ENCODE data around the gene HES5. TPM values are rescaled to one million over a fixed set of nuclear protein-coding genes. Genes with fewer than 3 reads are reported as not detected.

Gene HES5
- total and polyA plus RNA-seq, 10 of the 15 experiments (the other 5 are each of a cell fraction or from before 2014, with no cell fraction given) = 0.12 to 0.15 TPM; not detected in 8

DNA sequence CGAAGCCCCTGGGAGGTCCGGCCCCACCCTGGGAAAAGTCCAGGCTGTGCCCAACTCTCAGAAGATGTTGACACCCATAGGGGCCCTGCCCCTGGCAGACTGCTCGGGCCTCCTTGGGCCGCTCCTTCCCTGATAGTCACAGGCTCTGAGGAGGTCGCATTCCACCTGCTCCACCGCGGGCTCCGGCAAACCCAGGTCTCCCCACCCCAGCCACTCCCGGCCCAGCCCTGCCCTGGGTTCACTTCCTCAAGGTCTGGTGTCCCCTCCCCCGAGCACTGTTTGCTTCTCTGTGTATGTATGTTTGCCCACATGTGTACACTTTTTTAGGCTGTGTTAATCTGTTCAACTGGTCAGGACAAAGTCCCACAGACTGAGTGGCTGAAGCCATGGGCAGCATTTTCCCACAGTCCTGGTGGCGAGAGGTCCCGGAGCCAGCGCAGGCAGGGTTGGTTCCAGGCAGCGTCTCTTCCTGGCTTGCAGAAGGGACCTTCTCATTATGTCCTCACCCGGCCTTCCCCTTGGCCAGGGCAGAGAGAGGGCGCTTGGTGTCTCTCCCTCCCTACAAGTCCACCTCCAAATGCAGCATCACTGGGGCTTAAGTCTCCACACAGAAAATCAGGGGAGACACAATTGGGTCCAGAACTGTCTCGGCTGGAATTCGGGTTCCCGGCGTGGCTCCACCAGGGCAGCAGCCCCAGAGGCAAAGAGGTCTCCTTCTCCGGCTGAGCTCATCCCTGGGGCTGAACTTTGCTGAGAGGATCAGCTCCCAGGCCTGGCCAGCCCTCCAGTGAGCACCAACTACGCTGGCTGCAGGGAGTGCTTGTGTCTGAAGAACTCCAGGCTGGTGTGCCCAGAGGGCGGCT is 46.0 kb upstream of the HES5 start (continued):
- TF ChIP-seq NFYB (IDR thresholded peaks at IDR 0.05; ENCODE audit: insufficient read depth, low read depth, low read length) (no peak), YY1 (IDR thresholded peaks at IDR 0.05; ENCODE audit: low read depth, low read length) (no peak), TCF12 (IDR thresholded peaks at IDR 0.05; ENCODE audit: low read depth, low read length) (no peak), EGR1 (IDR thresholded peaks at IDR 0.05; ENCODE audit: borderline replicate concordance in 1 of 2, low read depth in 2 of 2, low read length in 2 of 2) (no peak), SMAD1 (IDR thresholded peaks at IDR 0.05; ENCODE audit: low read depth, partially characterized antibody) (peak; percentile 51), SREBF1 (IDR thresholded peaks at IDR 0.05; ENCODE audit: low read length) (no peak), RB1 (IDR thresholded peaks at IDR 0.05; ENCODE audit: borderline replicate concordance) (0 out of 2 replicates have a peak, but pooled peaks have one; percentile 38), POLR2A (IDR thresholded peaks at IDR 0.05; ENCODE audit: low read depth, low read length) (no peak; the same call in 1 of the 2 replicates), NR2C1 (IDR thresholded peaks at IDR 0.05) (no peak), PAX8 (IDR thresholded peaks at IDR 0.05) (no peak), POLR2AphosphoS5 (IDR thresholded peaks at IDR 0.05; ENCODE audit: low read length) (peak; percentile 66; the same call in 1 of the 2 replicates), BRCA1 (IDR thresholded peaks at IDR 0.05; ENCODE audit: low read depth, low read length) (no peak), RUNX3 (IDR thresholded peaks at IDR 0.05; ENCODE audit: low read length) (no peak), RBBP5 (conservative IDR thresholded peaks at IDR 0.05) (no peak), FOXK2 (IDR thresholded peaks at IDR 0.05) (no peak), SIX5 (IDR thresholded peaks at IDR 0.05; ENCODE audit: low read depth, low read length, severe bottlenecking) (no peak), SMC3 (IDR thresholded peaks at IDR 0.05; ENCODE audit: borderline replicate concordance, low read length) (no peak), SUPT20H (IDR thresholded peaks at IDR 0.05; ENCODE audit: borderline replicate concordance, control insufficient read depth, low read depth, low read length) (no peak)
- TF ChIP-seq, protein P1, sequence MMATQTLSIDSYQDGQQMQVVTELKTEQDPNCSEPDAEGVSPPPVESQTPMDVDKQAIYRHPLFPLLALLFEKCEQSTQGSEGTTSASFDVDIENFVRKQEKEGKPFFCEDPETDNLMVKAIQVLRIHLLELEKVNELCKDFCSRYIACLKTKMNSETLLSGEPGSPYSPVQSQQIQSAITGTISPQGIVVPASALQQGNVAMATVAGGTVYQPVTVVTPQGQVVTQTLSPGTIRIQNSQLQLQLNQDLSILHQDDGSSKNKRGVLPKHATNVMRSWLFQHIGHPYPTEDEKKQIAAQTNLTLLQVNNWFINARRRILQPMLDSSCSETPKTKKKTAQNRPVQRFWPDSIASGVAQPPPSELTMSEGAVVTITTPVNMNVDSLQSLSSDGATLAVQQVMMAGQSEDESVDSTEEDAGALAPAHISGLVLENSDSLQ (IDR thresholded peaks at IDR 0.05) = no peak
- TF ChIP-seq, protein P2, sequence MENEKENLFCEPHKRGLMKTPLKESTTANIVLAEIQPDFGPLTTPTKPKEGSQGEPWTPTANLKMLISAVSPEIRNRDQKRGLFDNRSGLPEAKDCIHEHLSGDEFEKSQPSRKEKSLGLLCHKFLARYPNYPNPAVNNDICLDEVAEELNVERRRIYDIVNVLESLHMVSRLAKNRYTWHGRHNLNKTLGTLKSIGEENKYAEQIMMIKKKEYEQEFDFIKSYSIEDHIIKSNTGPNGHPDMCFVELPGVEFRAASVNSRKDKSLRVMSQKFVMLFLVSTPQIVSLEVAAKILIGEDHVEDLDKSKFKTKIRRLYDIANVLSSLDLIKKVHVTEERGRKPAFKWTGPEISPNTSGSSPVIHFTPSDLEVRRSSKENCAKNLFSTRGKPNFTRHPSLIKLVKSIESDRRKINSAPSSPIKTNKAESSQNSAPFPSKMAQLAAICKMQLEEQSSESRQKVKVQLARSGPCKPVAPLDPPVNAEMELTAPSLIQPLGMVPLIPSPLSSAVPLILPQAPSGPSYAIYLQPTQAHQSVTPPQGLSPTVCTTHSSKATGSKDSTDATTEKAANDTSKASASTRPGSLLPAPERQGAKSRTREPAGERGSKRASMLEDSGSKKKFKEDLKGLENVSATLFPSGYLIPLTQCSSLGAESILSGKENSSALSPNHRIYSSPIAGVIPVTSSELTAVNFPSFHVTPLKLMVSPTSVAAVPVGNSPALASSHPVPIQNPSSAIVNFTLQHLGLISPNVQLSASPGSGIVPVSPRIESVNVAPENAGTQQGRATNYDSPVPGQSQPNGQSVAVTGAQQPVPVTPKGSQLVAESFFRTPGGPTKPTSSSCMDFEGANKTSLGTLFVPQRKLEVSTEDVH (IDR thresholded peaks at IDR 0.05; ENCODE audit: low read depth, partially characterized antibody) = no peak
- TF ChIP-seq, protein P3, sequence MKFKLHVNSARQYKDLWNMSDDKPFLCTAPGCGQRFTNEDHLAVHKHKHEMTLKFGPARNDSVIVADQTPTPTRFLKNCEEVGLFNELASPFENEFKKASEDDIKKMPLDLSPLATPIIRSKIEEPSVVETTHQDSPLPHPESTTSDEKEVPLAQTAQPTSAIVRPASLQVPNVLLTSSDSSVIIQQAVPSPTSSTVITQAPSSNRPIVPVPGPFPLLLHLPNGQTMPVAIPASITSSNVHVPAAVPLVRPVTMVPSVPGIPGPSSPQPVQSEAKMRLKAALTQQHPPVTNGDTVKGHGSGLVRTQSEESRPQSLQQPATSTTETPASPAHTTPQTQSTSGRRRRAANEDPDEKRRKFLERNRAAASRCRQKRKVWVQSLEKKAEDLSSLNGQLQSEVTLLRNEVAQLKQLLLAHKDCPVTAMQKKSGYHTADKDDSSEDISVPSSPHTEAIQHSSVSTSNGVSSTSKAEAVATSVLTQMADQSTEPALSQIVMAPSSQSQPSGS (IDR thresholded peaks at IDR 0.05; ENCODE audit: low read length) = no peak
- TF ChIP-seq, protein P4, sequence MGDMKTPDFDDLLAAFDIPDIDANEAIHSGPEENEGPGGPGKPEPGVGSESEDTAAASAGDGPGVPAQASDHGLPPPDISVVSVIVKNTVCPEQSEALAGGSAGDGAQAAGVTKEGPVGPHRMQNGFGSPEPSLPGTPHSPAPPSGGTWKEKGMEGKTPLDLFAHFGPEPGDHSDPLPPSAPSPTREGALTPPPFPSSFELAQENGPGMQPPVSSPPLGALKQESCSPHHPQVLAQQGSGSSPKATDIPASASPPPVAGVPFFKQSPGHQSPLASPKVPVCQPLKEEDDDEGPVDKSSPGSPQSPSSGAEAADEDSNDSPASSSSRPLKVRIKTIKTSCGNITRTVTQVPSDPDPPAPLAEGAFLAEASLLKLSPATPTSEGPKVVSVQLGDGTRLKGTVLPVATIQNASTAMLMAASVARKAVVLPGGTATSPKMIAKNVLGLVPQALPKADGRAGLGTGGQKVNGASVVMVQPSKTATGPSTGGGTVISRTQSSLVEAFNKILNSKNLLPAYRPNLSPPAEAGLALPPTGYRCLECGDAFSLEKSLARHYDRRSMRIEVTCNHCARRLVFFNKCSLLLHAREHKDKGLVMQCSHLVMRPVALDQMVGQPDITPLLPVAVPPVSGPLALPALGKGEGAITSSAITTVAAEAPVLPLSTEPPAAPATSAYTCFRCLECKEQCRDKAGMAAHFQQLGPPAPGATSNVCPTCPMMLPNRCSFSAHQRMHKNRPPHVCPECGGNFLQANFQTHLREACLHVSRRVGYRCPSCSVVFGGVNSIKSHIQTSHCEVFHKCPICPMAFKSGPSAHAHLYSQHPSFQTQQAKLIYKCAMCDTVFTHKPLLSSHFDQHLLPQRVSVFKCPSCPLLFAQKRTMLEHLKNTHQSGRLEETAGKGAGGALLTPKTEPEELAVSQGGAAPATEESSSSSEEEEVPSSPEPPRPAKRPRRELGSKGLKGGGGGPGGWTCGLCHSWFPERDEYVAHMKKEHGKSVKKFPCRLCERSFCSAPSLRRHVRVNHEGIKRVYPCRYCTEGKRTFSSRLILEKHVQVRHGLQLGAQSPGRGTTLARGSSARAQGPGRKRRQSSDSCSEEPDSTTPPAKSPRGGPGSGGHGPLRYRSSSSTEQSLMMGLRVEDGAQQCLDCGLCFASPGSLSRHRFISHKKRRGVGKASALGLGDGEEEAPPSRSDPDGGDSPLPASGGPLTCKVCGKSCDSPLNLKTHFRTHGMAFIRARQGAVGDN (IDR thresholded peaks at IDR 0.05) = peak; percentile 14; the same call in 1 of the 2 replicates
